MM.1S (cell line): Measurements from ENCODE around the gene RDH12.

Experiments
- EZH2phosphoT487 ChIP-seq: fragments of 300-600 bp; sonication (generic); IDR thresholded peaks from 2 replicates; pipeline ENCODE4 v1.6.1; 2018; ENCODE audit warnings: antibody characterized with exemption, low read length
- TF ChIP-seq, protein P1 (sequence below): fragments of 300-600 bp; sonication (generic); IDR thresholded peaks from 2 replicates; pipeline ENCODE4 v1.5.1; 2016; ENCODE audit warnings: antibody characterized with exemption, low read length, mixed read lengths

DNA sequence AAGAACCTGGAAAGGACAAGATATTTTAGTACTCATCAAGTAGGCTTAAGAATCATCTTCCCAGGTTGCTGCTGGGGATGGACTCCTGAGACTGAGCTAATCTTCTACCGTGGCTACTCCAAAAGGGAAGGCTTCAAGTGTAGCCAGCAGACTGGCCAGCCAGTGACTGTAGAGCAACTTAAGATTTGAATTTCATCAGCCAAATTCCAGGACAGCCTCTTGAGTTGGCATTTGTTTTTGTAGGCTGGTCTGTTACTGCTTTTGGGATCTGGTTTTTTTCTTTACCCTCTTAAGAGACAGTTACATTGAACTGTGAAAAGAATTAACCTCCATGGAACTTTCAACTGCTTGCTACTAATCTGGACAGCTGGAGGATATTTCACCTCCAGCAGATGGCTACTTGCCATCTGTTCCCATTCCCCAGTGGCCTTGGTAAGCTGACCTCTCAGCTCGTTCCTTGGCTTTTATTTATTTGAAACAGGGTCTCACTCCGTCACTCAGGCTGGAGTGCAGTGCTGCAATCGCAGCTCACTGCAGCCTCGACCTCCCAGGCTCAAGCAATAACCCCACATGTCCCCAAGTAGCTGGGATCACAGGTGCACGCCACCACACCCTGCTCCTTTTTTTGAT lies 47.9 kb upstream of the RDH12 start:
- TF ChIP-seq EZH2phosphoT487: no peak
- TF ChIP-seq, protein P1, sequence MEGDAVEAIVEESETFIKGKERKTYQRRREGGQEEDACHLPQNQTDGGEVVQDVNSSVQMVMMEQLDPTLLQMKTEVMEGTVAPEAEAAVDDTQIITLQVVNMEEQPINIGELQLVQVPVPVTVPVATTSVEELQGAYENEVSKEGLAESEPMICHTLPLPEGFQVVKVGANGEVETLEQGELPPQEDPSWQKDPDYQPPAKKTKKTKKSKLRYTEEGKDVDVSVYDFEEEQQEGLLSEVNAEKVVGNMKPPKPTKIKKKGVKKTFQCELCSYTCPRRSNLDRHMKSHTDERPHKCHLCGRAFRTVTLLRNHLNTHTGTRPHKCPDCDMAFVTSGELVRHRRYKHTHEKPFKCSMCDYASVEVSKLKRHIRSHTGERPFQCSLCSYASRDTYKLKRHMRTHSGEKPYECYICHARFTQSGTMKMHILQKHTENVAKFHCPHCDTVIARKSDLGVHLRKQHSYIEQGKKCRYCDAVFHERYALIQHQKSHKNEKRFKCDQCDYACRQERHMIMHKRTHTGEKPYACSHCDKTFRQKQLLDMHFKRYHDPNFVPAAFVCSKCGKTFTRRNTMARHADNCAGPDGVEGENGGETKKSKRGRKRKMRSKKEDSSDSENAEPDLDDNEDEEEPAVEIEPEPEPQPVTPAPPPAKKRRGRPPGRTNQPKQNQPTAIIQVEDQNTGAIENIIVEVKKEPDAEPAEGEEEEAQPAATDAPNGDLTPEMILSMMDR: no peak
